Calu3 (cell line): ENCODE results near the gene STX2. TPM values are rescaled to one million over a fixed set of nuclear protein-coding genes. Genes with fewer than 3 reads are reported as not detected.
A peak's percentile ranks its signal among the peaks of the same experiment; 100 is the strongest.

Source experiments
- BruUV-seq: library from RNA; stranded (reverse); fragments of 400-500 nt; replicated peaks from 2 replicates; lab custom pipeline; 2021; lab: Mats Ljungman, UMichigan
- CTCF ChIA-PET: fragments of 300-600 bp; sonication (Branson Sonifier 250); formaldehyde crosslinking; loops from one replicate; lab custom pipeline; 2022; ENCODE audit warnings: antibody characterized with exemption; lab: Charles Lee
- DNase-seq: peaks from one replicate; pipeline ENCODE4 v3.0.0; 2022
- H3K27ac Mint-ChIP-seq: one replicate; pipeline ENCODE4 v1.8.0; 2022; ENCODE audit warnings: mixed read lengths; ENCODE audit not compliant: unreplicated experiment
- H3K27me3 Mint-ChIP-seq: one replicate; pipeline ENCODE4 v1.8.0; 2022; ENCODE audit warnings: mixed read lengths; ENCODE audit not compliant: unreplicated experiment
- H3K36me3 Mint-ChIP-seq: one replicate; pipeline ENCODE4 v1.8.0; 2022; ENCODE audit warnings: mild to moderate bottlenecking, moderate library complexity, mixed read lengths; ENCODE audit not compliant: insufficient read depth, unreplicated experiment
- H3K4me1 Mint-ChIP-seq: one replicate; pipeline ENCODE4 v1.8.0; 2022; ENCODE audit warnings: mild to moderate bottlenecking, low read depth, mixed read lengths; ENCODE audit not compliant: unreplicated experiment
- H3K4me3 Mint-ChIP-seq: one replicate; pipeline ENCODE4 v1.8.0; 2022; ENCODE audit warnings: mild to moderate bottlenecking, low read depth, moderate library complexity, mixed read lengths; ENCODE audit not compliant: unreplicated experiment
- H3K9me3 Mint-ChIP-seq: one replicate; pipeline ENCODE4 v1.8.0; 2022; ENCODE audit warnings: low read depth, mixed read lengths; ENCODE audit not compliant: unreplicated experiment
- CTCF ChIP-seq: fragments of 200-600 bp; IDR thresholded peaks from one replicate; pipeline ENCODE4 v1.8.0; 2022; ENCODE audit warnings: antibody characterized with exemption; ENCODE audit not compliant: unreplicated experiment
- intact Hi-C: fragments of 100-400 bp; cut with micrococcal nuclease; formaldehyde crosslinking; loops from one replicate; pipeline ENCODE4 v1.10.0; 2022; ENCODE audit not compliant: unreplicated experiment
- total RNA-seq: library from RNA; stranded (reverse); gene quantifications from 2 replicates; pipeline ENCODE4 v1.2.3, GENCODE V29; 2022

STX2 gene
- total RNA-seq, 1 experiment from 2014 or later: 26.7 TPM

DNA sequence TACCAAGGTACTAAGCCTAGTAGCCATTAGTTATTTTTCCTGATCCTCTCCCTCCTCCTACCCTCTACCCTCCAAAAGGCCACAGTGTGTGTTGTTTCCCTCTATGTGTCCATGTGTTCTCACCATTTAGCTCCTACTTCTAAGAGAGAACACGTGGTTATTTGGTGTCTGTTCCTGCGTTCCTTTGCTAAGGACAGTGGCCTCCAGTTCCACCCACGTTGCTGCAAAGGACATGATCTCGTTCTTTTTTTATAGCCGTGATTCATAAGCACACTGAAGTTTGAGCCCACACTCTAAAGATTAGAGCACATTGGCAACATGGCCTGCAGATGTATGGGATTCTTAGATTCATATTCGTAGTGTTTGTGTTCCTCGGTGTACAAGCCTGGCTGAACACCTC lies 8.1 kb upstream of the STX2 start:
- no peak for DNase-seq
- peaks cover 36% of the 10 kb centered on the region for H3K4me1 Mint-ChIP-seq
- CTCF ChIA-PET: no interaction called here
- intact Hi-C loops: no loop called here
- no peak overlapping the region for H3K4me3 Mint-ChIP-seq
- no peaks in the 10 kb centered on the region for H3K27me3 Mint-ChIP-seq
- H3K36me3 Mint-ChIP-seq: peaks cover 17% of the 10 kb centered on the region
- no peaks in the 10 kb centered on the region for H3K9me3 Mint-ChIP-seq
- no TSS peak for BruUV-seq
- no peak overlapping the region for H3K27ac Mint-ChIP-seq
- TF ChIP-seq CTCF: no peak

GRCh38 chr12:130846369-130846768 lies 7.3 kb upstream of the STX2 start:
- H3K9me3 Mint-ChIP-seq: no peaks in the 10 kb centered on the region
- no TSS peak for BruUV-seq
- intact Hi-C loops: no loop called here
- peaks cover 36% of the 10 kb centered on the region for H3K4me1 Mint-ChIP-seq
- H3K27me3 Mint-ChIP-seq: no peaks in the 10 kb centered on the region
- TF ChIP-seq CTCF: no peak
- H3K4me3 Mint-ChIP-seq: no peak overlapping the region
- peaks cover 17% of the 10 kb centered on the region for H3K36me3 Mint-ChIP-seq
- H3K27ac Mint-ChIP-seq: no peak overlapping the region
- CTCF ChIA-PET: no interaction called here
- no peak for DNase-seq

GRCh38 chr12:130839770-130840404 lies 837 bp upstream of the STX2 start:
- no peak for TF ChIP-seq CTCF
- no peak for DNase-seq
- no TSS peak for BruUV-seq
- intact Hi-C loops: loop anchor here (5.0 kb wide), 1 partner anchor 32 kb away; the partner anchor contains the start of gene RAN
- Mint-ChIP-seq H3K4me1 (peaks cover 19% of the 10 kb centered on the region), H3K36me3 (peaks cover 18% of the 10 kb centered on the region), H3K4me3 (peak overlapping the region; percentile 86), H3K9me3 (no peaks in the 10 kb centered on the region), H3K27me3 (no peaks in the 10 kb centered on the region), H3K27ac (peak overlapping the region; percentile 10)
- CTCF ChIA-PET: interaction anchor here (1.1 kb wide), 1 partner anchor 31 kb away, joined by 3 read pairs; no protein-coding TSS in a partner anchor

DNA sequence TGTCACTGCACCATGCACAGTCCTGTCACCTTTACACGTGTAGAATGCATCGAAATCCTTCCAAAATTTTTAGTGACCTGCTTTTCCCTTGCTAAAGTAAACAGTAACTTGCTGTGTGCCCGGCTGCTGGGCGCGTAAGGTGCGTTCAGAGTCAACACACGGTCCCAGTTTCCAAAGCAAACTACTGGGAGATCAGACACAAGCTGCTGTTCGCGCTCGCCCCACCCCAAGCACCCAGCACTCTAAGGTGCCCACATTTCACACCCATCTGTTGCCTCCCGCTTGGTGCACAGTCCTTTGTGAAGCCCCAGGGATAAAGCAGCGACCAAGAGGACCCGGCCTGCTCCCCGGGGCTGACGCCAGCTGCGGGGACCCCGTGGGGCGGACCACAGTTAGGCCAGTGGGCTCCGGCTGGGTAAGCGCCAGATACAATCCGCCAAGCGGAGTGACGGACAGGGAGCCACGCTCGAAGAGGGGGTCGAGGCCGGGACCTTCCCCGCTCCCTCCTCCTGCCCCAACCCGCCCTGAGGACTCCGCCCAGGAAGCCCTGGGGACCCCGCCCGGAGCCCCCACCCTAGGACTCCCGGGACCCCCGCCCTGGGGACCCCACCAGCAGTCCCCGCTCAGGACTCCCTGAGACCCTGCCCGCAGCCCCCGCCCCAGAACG lies 633 bp downstream of the STX2 start:
- peak; percentile 47 for DNase-seq
- H3K27me3 Mint-ChIP-seq: no peaks in the 10 kb centered on the region
- intact Hi-C loops: loop anchor here (5.0 kb wide), 1 partner anchor 34 kb away; the partner anchor contains the start of gene RAN
- no peak for TF ChIP-seq CTCF
- peak overlapping the region; percentile 86 for H3K4me3 Mint-ChIP-seq
- BruUV-seq: no TSS peak
- CTCF ChIA-PET: interaction anchor here (0.6 to 1.2 kb wide), 6 partner anchors 11 to 33 kb away, joined by 3 to 6 read pairs (median 4); no protein-coding TSS in a partner anchor
- H3K9me3 Mint-ChIP-seq: no peaks in the 10 kb centered on the region
- H3K4me1 Mint-ChIP-seq: peaks cover 25% of the 10 kb centered on the region
- H3K27ac Mint-ChIP-seq: peak overlapping the region; percentile 78
- peaks cover 24% of the 10 kb centered on the region for H3K36me3 Mint-ChIP-seq
